BE2C (cell line): ENCODE measurements around the gene CELF1.

ENCODE experiments used
- DNase-seq: peaks from one replicate; pipeline ENCODE4 v3.0.0-alpha.2; 2020
- H3K27me3 ChIP-seq: fragments of 250-450 bp; sonication (Bioruptor Pico); 2 replicates; pipeline ENCODE4 v1.5.1; 2020; ENCODE audit warnings: mild to moderate bottlenecking
- H3K36me3 ChIP-seq: fragments of 250-450 bp; sonication (Bioruptor Pico); 2 replicates; pipeline ENCODE4 v1.5.1; 2020; ENCODE audit warnings: mild to moderate bottlenecking
- H3K4me1 ChIP-seq: fragments of 250-450 bp; sonication (Bioruptor Pico); 2 replicates; pipeline ENCODE4 v1.5.1; 2020
- H3K4me3 ChIP-seq: 2 replicates; pipeline ENCODE4 v1.5.1; 2011; ENCODE audit warnings: low read depth, low read length
- H3K9me3 ChIP-seq: fragments of 250-450 bp; sonication (Bioruptor Pico); 2 replicates; pipeline ENCODE4 v1.5.1; 2020
- TF ChIP-seq, protein P1 (sequence below): IDR thresholded peaks from 2 replicates; pipeline ENCODE4 v1.5.1; 2012; ENCODE audit warnings: mild to moderate bottlenecking, low read depth, low read length

Gene CELF1

GRCh38 chr11:47431356-47432083, 121.4 kb downstream of the CELF1 start:
- Histone ChIP-seq H3K27me3 (no peaks in the 10 kb centered on the region), H3K4me1 (no peaks in the 10 kb centered on the region), H3K9me3 (no peaks in the 10 kb centered on the region), H3K36me3 (no peaks in the 10 kb centered on the region), H3K4me3 (no peak overlapping the region)
- no peak for DNase-seq
- TF ChIP-seq, protein P1, sequence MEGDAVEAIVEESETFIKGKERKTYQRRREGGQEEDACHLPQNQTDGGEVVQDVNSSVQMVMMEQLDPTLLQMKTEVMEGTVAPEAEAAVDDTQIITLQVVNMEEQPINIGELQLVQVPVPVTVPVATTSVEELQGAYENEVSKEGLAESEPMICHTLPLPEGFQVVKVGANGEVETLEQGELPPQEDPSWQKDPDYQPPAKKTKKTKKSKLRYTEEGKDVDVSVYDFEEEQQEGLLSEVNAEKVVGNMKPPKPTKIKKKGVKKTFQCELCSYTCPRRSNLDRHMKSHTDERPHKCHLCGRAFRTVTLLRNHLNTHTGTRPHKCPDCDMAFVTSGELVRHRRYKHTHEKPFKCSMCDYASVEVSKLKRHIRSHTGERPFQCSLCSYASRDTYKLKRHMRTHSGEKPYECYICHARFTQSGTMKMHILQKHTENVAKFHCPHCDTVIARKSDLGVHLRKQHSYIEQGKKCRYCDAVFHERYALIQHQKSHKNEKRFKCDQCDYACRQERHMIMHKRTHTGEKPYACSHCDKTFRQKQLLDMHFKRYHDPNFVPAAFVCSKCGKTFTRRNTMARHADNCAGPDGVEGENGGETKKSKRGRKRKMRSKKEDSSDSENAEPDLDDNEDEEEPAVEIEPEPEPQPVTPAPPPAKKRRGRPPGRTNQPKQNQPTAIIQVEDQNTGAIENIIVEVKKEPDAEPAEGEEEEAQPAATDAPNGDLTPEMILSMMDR, result no peak

DNA sequence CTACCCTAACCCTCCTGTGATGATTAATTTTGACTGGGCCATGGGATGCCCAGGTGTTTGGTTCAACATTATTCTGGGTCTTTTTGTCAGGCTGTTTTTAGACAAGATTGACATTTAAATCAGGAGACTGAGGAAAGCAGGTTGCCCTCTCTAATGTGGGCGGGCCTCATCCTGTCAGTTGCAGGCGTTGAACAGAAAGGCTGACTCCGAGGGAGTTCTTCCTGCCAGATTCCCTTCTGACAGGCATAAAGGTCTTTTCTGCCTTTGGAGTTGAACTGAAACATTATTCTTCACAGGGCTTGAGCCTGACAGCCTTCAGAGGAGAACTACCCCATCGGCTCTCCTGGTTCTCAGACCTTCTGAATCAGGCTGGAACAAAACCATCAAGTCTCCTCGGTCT, 122.4 kb downstream of the CELF1 start:
- Histone ChIP-seq H3K36me3 (no peaks in the 10 kb centered on the region), H3K9me3 (no peaks in the 10 kb centered on the region), H3K4me1 (no peaks in the 10 kb centered on the region), H3K4me3 (no peak overlapping the region), H3K27me3 (no peaks in the 10 kb centered on the region)
- no peak for DNase-seq
- TF ChIP-seq, protein P1, result no peak

DNA sequence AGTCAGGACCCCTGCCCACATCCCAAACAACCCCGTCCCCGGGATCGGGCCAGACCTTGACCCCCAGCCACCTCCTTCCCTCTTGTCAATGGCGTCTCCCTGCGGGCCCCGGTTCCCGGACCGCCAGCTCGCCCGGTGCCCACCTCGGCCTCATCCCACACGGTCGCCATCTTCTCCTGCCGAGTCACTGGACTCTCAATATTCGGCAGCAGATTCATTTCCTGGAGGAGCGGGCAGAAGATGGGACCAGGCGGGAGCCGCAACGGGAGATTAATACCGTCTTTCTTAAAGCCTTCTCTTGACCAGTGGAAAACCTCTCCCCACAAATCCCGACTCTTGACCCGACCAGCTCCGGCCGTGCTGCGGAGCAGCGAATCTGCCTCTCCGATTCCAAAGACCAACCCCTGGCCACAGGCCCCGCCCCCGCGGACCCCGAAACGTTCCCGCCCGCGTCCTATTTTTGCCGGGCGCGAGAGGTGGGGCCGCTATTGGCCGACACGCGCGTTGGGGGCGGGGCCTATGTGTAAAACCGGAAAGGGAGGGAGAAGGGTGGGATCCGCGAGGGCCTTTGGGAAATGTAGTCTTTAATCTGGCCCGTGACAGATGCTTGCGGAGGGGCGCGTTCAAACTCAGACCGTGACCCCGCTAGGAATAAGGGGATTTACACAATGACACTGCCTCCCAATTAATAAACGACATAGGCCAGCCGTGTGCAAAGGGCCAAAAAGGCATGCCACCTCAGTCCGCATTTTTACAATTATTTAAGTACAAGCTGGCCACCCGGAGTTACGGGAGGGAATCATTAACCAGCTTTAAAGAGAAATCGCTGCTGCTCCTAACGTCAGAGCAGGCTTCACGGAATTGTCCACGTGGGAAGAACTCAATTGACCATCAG, 126.6 kb downstream of the CELF1 start, which contains the start of gene PSMC3:
TSS of gene PSMC3 (minus strand) at position 378 of the 895 bp plus-strand sequence. CDS start at position 218, 160 bp downstream.
- Histone ChIP-seq H3K9me3 (no peaks in the 10 kb centered on the region), H3K36me3 (peaks cover 26% of the 10 kb centered on the region), H3K4me1 (no peaks in the 10 kb centered on the region), H3K27me3 (no peaks in the 10 kb centered on the region), H3K4me3 (peak within 1 kb of the TSS; percentile 88)
- TF ChIP-seq, protein P1, result no peak
- DNase-seq, result peak; percentile 96

DNA sequence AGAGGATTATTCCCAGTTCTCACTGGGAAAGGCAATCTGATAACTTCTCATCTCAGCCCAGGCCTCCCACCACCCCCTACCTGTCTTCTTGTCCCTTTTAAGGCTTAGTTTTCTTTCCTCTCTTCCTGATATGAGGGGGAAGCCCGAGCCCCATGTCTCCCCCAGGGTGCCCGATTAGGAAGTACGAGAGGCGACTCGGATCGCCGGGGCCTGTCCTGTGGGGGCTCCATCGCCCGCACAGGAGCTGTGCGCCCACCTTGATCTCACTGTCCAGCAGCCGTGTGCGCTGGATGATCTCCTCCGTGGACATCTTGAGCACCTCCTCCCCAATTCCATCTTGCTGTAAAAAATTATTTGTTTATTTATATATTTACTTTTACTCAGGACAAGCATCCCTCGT, 127.3 kb downstream of the CELF1 start:
- TF ChIP-seq, protein P1, result no peak
- Histone ChIP-seq H3K4me1 (no peaks in the 10 kb centered on the region), H3K27me3 (no peaks in the 10 kb centered on the region), H3K4me3 (peak overlapping the region; percentile 88), H3K9me3 (no peaks in the 10 kb centered on the region), H3K36me3 (peaks cover 29% of the 10 kb centered on the region)
- DNase-seq, result no peak

DNA sequence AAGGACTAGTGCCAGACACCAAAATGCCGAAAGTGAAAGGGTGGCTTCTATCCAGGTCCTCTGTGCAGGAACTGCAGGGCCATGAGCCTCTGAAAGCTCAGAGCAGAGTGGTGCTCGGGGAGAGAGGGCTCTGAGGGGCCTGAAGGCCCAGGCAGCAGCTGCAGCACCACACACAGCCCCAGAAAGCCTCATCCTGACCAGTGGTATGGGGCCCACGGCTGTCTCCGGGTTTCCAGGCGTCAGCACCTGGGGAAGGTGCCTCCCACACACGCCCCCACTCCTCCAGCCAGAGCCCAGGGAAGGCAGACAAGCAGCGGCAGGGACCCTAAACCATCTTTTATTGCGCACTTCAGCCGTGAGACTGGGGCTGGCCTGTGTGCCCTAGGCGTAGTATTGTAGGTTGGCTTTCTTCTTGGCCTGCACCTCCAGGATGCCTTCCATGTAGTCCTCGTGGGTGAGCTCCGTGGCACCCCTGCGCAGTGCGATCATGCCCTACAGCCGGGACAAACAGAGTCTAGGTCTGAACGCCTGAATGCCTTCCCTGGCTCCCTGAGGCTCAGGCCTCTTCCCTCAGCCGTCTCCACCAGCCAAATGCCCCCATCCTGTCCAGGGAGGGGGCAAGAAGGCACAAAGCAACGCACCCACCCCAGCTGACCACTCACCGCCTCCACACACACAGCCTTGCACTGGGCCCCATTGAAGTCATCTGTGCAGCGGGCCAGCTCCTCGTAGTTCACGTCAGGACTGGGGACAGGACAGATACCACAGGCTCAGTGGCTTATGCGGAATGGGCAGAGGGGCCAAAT, 134.3 kb downstream of the CELF1 start:
- peaks cover 39% of the 10 kb centered on the region for H3K36me3 ChIP-seq
- H3K4me1 ChIP-seq, result no peaks in the 10 kb centered on the region
- H3K4me3 ChIP-seq, result no peak overlapping the region
- no peaks in the 10 kb centered on the region for H3K27me3 ChIP-seq
- no peak for DNase-seq
- TF ChIP-seq, protein P1, result no peak
- H3K9me3 ChIP-seq, result no peaks in the 10 kb centered on the region
